ENCODE measurements around the gene OMP. TPM values are rescaled to one million over a fixed set of nuclear protein-coding genes. Genes with fewer than 3 reads are reported as not detected.
"Not testable (repeated sequence)": the region's sequence is repeated elsewhere in the genome, so short reads cannot be mapped to it uniquely, and the experiment has no call there.

The OMP gene
- total and polyA plus RNA-seq, 7 donors = 0.32 TPM; not detected in 6

DNA sequence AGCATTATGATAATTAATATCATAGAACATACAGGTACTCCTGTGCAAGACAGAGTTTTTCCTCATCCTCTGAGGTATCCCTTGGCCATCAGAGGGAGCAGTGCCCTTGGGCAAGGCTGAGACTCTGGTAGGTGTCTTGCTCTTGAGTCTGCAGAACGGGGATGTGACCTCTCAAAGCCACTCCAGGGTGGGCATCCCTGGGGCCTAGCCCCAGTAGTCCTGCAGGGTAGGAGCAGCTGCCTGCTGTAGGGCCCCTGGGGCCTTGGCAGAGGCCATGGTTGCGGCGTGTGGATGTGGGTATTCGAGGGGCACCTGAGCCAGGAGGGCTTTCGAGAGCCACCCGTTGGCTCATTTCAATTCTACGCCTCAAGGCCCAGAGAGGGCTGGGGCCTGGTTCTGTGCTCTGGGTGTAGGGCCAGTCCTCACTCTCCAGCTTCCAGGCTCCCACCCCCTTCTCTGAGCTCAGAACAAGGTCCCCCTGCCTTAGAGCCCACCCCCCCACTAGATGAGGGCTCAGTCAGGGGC lies 7.7 kb upstream of the OMP start:
- Histone ChIP-seq H3K9me3 (no peaks in the 10 kb centered on the region), H3K27me3 (ENCODE audit: insufficient read depth in 3 of 3, low read length in 2 of 3) (no peaks in the 10 kb centered on the region), H3K4me3 (no peak overlapping the region), H3K4me1 (no peaks in the 10 kb centered on the region), H3K27ac (no peak overlapping the region), H3K36me3 (ENCODE audit: insufficient read depth in 1 of 2, low read depth in 1 of 2) (no peaks in the 10 kb centered on the region)
- intact Hi-C loops (cut with DNase I) = loop anchor here (5.0 to 10.0 kb wide), 3 partner anchors 173 to 370 kb away; no protein-coding TSS in a partner anchor
- ATAC-seq (no peak), DNase-seq (peak in 1 of 2 donors; percentile 39)
- TF ChIP-seq, protein P1, sequence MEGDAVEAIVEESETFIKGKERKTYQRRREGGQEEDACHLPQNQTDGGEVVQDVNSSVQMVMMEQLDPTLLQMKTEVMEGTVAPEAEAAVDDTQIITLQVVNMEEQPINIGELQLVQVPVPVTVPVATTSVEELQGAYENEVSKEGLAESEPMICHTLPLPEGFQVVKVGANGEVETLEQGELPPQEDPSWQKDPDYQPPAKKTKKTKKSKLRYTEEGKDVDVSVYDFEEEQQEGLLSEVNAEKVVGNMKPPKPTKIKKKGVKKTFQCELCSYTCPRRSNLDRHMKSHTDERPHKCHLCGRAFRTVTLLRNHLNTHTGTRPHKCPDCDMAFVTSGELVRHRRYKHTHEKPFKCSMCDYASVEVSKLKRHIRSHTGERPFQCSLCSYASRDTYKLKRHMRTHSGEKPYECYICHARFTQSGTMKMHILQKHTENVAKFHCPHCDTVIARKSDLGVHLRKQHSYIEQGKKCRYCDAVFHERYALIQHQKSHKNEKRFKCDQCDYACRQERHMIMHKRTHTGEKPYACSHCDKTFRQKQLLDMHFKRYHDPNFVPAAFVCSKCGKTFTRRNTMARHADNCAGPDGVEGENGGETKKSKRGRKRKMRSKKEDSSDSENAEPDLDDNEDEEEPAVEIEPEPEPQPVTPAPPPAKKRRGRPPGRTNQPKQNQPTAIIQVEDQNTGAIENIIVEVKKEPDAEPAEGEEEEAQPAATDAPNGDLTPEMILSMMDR (IDR thresholded peaks at IDR 0.05) = no peak
- WGBS, 3 donors = 87 to 92% (median 87%) methylated on average over 7 of the region's 7 CpGs

DNA sequence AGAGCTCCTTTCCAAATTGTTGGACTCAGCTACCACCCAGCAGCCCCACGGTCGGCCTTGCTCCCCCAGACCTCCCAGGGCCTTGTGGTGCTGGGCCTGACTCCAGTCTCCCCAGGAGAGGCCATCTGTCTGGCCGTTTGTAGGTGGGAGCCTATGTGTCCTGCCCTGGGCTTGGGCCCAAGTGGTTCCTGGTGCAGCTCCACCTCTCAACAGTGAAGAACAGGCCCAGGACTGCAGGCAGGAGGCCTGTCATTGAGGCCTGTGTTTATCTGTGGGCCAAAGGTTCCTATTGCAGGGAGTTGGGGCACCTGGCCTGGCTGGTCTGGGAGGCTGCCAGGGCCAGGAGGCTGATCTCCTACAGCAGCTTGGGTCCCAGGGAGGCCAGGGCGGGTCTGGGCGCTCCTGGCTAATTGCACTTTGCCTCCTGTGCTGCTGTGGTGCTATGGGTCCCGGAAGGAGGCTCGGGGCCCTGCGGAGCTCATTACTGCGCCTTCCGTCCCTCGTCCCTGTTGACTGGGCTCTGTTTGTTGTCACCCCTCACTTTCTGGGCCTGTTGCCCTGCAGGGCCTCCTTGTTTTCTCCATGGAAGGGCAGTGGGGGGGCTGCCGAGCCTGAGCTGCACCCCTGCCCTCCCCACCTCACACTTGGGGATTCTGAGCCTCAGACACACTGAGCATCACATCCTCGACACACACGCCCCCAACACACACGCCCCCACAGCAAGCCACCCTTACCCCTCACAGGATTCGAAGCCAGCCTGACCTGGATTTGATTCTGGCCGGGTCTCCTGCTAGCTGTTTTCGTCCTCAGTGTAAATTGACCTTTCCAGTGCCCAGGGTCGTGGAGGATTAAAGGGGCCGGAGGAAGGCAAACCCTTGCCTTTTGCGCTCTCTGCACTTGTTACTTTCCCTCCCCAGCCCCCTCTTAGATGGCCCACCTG lies 6.8 kb upstream of the OMP start:
- intact Hi-C loops (cut with DNase I) = loop anchor here in 1 of 2 donors (10.0 kb wide), 1 partner anchor 371 kb away; no protein-coding TSS in a partner anchor
- Histone ChIP-seq H3K36me3 (ENCODE audit: insufficient read depth in 1 of 2, low read depth in 1 of 2) (no peaks in the 10 kb centered on the region), H3K9me3 (no peaks in the 10 kb centered on the region), H3K27me3 (ENCODE audit: insufficient read depth in 3 of 3, low read length in 2 of 3) (no peaks in the 10 kb centered on the region), H3K4me3 (no peak overlapping the region), H3K4me1 (no peaks in the 10 kb centered on the region), H3K27ac (no peak overlapping the region)
- ATAC-seq (no peak), DNase-seq (peak; percentile 8 to 34)
- TF ChIP-seq, protein P1 (IDR thresholded peaks at IDR 0.05) = no peak
- 79 to 88% (median 81%) methylated on average over 20 to 21 of the region's 21 CpGs for WGBS, 3 donors

DNA sequence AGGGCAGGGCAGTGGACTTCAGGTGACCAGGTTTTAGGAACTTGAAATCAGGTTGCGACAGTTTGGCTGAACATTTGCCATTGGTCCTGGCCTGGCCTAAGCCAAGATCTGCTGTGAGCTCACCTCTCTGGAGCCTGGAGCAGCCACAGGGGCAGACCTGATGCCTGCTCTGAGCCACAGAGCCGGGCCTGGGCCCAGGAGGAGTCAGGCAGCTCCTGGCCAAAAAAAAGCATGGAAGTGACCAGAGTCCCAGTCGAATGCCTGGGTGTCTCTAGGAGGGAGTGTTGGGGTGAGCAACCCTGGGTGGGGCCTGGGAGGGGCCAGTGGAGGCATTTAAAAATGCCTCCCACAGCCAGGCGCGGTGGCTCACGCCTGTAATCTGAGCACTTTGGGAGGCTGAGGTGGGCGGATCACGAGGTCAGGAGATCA lies 6.0 kb upstream of the OMP start:
- intact Hi-C loops (cut with DNase I) = loop anchor here in 1 of 2 donors (10.0 kb wide), 1 partner anchor 372 kb away; no protein-coding TSS in a partner anchor
- TF ChIP-seq, protein P1 (IDR thresholded peaks at IDR 0.05) = no peak
- Histone ChIP-seq H3K4me3 (no peak overlapping the region), H3K27me3 (ENCODE audit: insufficient read depth in 3 of 3, low read length in 2 of 3) (no peaks in the 10 kb centered on the region), H3K4me1 (no peaks in the 10 kb centered on the region), H3K36me3 (ENCODE audit: insufficient read depth in 1 of 2, low read depth in 1 of 2) (no peaks in the 10 kb centered on the region), H3K9me3 (no peaks in the 10 kb centered on the region), H3K27ac (no peak overlapping the region)
- ATAC-seq = no peak
- 92 to 93% (median 92%) methylated on average over 8 of the region's 8 CpGs for WGBS, 3 donors
- DNase-seq = peak; percentile 5 to 32

- H3K27ac ChIP-seq; H3K4me1 ChIP-seq; H3K27me3 ChIP-seq (ENCODE audit: insufficient read depth in 3 of 3, low read length in 2 of 3); ATAC-seq; DNase-seq; H3K4me3 ChIP-seq; H3K9me3 ChIP-seq; H3K36me3 ChIP-seq (ENCODE audit: insufficient read depth in 1 of 2, low read depth in 1 of 2): not testable (repeated sequence)
- 72 to 85% (median 80%) methylated on average over 4 of the region's 4 CpGs for WGBS, 3 donors
- intact Hi-C loops (cut with DNase I) = loop anchor here in 1 of 2 donors (10.0 kb wide), 1 partner anchor 372 kb away; no protein-coding TSS in a partner anchor
Measured at GRCh38 chr11:77097180-77097579, 5.5 kb upstream of the OMP start.

All from psoas muscle (tissue), 8 donors.